Neuronal stem cell (in vitro differentiated cells): Measurements from ENCODE around the gene RASL11B.

Experiments
- DNase-seq: peaks from one replicate; pipeline ENCODE4 v3.0.0-alpha.2; 2013; ENCODE audit warnings: low spot score
- H2AFZ ChIP-seq: one replicate; pipeline ENCODE4 v1.6.1; 2013; ENCODE audit warnings: mild to moderate bottlenecking, low read length, inconsistent platforms
- H2AK5ac ChIP-seq: 2 replicates; pipeline ENCODE4 v1.6.1; 2013; ENCODE audit warnings: low read depth, mild to moderate bottlenecking, inconsistent platforms, low read length, moderate library complexity, mixed read lengths
- H2BK120ac ChIP-seq: 2 replicates; pipeline ENCODE4 v1.6.1; 2013; ENCODE audit warnings: low read depth, mild to moderate bottlenecking, inconsistent platforms, low read length, moderate library complexity, mixed read lengths
- H2BK12ac ChIP-seq: one replicate; pipeline ENCODE4 v1.6.1; 2013; ENCODE audit warnings: low read length, inconsistent platforms
- H2BK15ac ChIP-seq: 2 replicates; pipeline ENCODE4 v1.6.1; 2013; ENCODE audit warnings: mild to moderate bottlenecking, low read length, inconsistent platforms, mixed read lengths
- H2BK5ac ChIP-seq: one replicate; pipeline ENCODE4 v1.6.1; 2013; ENCODE audit warnings: inconsistent platforms, mild to moderate bottlenecking, low read length, moderate library complexity
- H3K14ac ChIP-seq: one replicate; pipeline ENCODE4 v1.6.1; 2013; ENCODE audit warnings: low read length, inconsistent platforms
- H3K18ac ChIP-seq: 2 replicates; pipeline ENCODE4 v1.6.1; 2013; ENCODE audit warnings: low read length, inconsistent platforms
- H3K23ac ChIP-seq: 2 replicates; pipeline ENCODE4 v1.6.1; 2013; ENCODE audit warnings: low read depth, mild to moderate bottlenecking, mixed read lengths, low read length, inconsistent platforms; ENCODE audit not compliant: poor library complexity
- H3K27ac ChIP-seq: replicated peaks from 3 replicates; pipeline ENCODE4 v1.5.1; 2013; ENCODE audit warnings: low read length, inconsistent platforms
- H3K27me3 ChIP-seq, 3 experiments: 2 replicates each; pipeline ENCODE4 v1.6.1; 2013; ENCODE audit warnings: low read length in 3 of 3, mild to moderate bottlenecking in 2 of 3, inconsistent platforms in 1 of 3, low read depth in 1 of 3, mixed read lengths in 1 of 3, moderate library complexity in 1 of 3; ENCODE audit not compliant: control insufficient read depth in 3 of 3, insufficient read depth in 3 of 3
- H3K36me3 ChIP-seq, 2 donors: replicated peaks in 1 of 2; 2 replicates each; pipeline ENCODE4 v1.6.1; 2013; ENCODE audit warnings: low read length in 2 of 2; ENCODE audit not compliant: control insufficient read depth in 2 of 2, insufficient read depth in 2 of 2
- H3K4ac ChIP-seq: 2 replicates; pipeline ENCODE4 v1.6.1; 2013; ENCODE audit warnings: inconsistent platforms, mild to moderate bottlenecking, low read length, moderate library complexity
- H3K4me1 ChIP-seq, 2 donors: 1 replicate in 1 of 2; 2 replicates in 1 of 2; pipeline ENCODE4 v1.6.1; 2013; ENCODE audit warnings: low read length in 2 of 2, low read depth in 1 of 2; ENCODE audit not compliant: control insufficient read depth in 2 of 2, insufficient read depth in 1 of 2
- H3K4me2 ChIP-seq: one replicate; pipeline ENCODE4 v1.6.1; 2013; ENCODE audit warnings: mild to moderate bottlenecking, low read length, inconsistent platforms; ENCODE audit not compliant: insufficient read depth, poor library complexity, severe bottlenecking
- H3K4me3 ChIP-seq, 2 donors: 2 replicates each; pipeline ENCODE4 v1.5.1; 2013; ENCODE audit warnings: low read length in 2 of 2, mild to moderate bottlenecking in 2 of 2, inconsistent platforms in 1 of 2, moderate library complexity in 1 of 2
- H3K79me1 ChIP-seq: one replicate; pipeline ENCODE4 v1.6.1; 2013; ENCODE audit warnings: low read depth, mild to moderate bottlenecking, inconsistent platforms, low read length, moderate library complexity
- H3K9ac ChIP-seq: one replicate; pipeline ENCODE4 v1.6.1; 2013; ENCODE audit warnings: mild to moderate bottlenecking, low read depth, low read length, inconsistent platforms; ENCODE audit not compliant: poor library complexity
- H3K9me3 ChIP-seq, 2 donors: replicated peaks in 1 of 2; 2 replicates each; pipeline versions ENCODE3 to v1.6.1; 2013; ENCODE audit warnings: low read length in 2 of 2, mild to moderate bottlenecking in 2 of 2, inconsistent platforms in 1 of 2, low read depth in 1 of 2, mixed read lengths in 1 of 2, moderate library complexity in 1 of 2; ENCODE audit not compliant: control insufficient read depth in 2 of 2, insufficient read depth in 1 of 2
- H4K8ac ChIP-seq: one replicate; pipeline ENCODE4 v1.6.1; 2013; ENCODE audit warnings: low read depth, mild to moderate bottlenecking, inconsistent platforms, low read length, moderate library complexity
- H4K91ac ChIP-seq: one replicate; pipeline ENCODE4 v1.6.1; 2013; ENCODE audit warnings: low read length, low read depth, mild to moderate bottlenecking, inconsistent platforms; ENCODE audit not compliant: poor library complexity
- WGBS, 2 donors: extraction: QIAGEN DNeasy Blood & Tissue Kit; methylation state at CpG; one replicate each; pipeline ENCODE4 v1.1.7; 2013; ENCODE audit warnings: missing lambda C conversion rate in 2 of 2, mixed read lengths in 1 of 2; ENCODE audit not compliant: insufficient read length in 2 of 2, insufficient replicate concordance in 1 of 2; ENCODE audit errors: extremely low coverage in 2 of 2; 5-methylcytosine and 5-hydroxymethylcytosine counted together

Gene RASL11B

DNA sequence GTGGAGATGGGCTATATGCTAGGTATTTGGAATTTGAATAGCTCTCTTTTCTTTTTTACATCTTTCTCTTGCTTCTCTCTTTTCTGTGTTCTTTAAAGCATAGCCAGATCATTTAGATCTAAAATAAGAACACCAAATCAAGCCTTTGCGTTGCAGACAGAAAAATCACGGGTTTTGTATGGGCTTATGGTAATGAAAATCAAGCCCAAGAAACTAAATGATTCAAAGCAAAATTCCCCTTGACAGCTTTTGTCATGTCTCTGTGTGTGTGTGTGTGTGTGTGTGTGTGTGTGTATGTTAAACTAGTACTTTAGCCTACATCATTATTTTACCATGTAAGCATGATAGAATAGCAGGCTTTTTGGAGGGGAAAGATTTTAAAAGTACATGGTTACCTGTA lies 1.8 kb upstream of the RASL11B start:
- Histone ChIP-seq H3K27me3 (peaks cover 0 to 5% (median 0%) of the 10 kb centered on the region in 3 experiments), H3K36me3 (peaks cover 5 to 19% of the 10 kb centered on the region in 2 donors), H2BK15ac (no peak overlapping the region), H2BK120ac (no peak overlapping the region), H4K91ac (no peak overlapping the region), H3K23ac (no peak overlapping the region), H3K4me3 (no peak overlapping the region), H2BK12ac (no peak overlapping the region), H3K9me3 (peaks cover 2 to 16% of the 10 kb centered on the region in 2 donors), H3K4me2 (no peak overlapping the region), H2BK5ac (no peak overlapping the region), H3K18ac (no peak overlapping the region), H3K4me1 (peaks cover 13 to 20% of the 10 kb centered on the region in 2 donors), H3K79me1 (peaks cover 4% of the 10 kb centered on the region), H3K4ac (no peak overlapping the region), H3K9ac (no peak overlapping the region), H2AK5ac (no peak overlapping the region), H2AFZ (no peak overlapping the region), H3K14ac (no peak overlapping the region), H4K8ac (no peak overlapping the region), H3K27ac (no peak overlapping the region)
- WGBS, 2 donors: no CpG with 5 or more reads among the region's 2 CpGs
- DNase-seq: no peak

- Histone ChIP-seq H3K18ac (peak overlapping the region; percentile 97), H3K14ac (no peak overlapping the region), H3K9me3 (peaks cover 2 to 16% of the 10 kb centered on the region in 2 donors), H3K27me3 (peaks cover 0 to 5% (median 0%) of the 10 kb centered on the region in 3 experiments), H2BK12ac (no peak overlapping the region), H2BK15ac (no peak overlapping the region), H3K9ac (peak overlapping the region; percentile 94), H2AK5ac (peak overlapping the region; percentile 40), H3K4me3 (peak overlapping the region; percentile 76 to 92), H4K91ac (no peak overlapping the region), H3K4me2 (peak overlapping the region; percentile 100), H3K27ac (no peak overlapping the region), H2AFZ (peak overlapping the region; percentile 98), H3K23ac (no peak overlapping the region), H3K4ac (no peak overlapping the region), H3K36me3 (peaks cover 12 to 28% of the 10 kb centered on the region in 2 donors), H3K79me1 (peaks cover 4% of the 10 kb centered on the region), H3K4me1 (peaks cover 12 to 14% of the 10 kb centered on the region in 2 donors), H4K8ac (no peak overlapping the region), H2BK5ac (no peak overlapping the region), H2BK120ac (no peak overlapping the region)
- DNase-seq: no peak
- no CpG with 5 or more reads among the region's 26 CpGs for WGBS, 2 donors
These were observed 820 bp upstream of the RASL11B start for GRCh38 chr4:52861171-52861823.

- Histone ChIP-seq H4K8ac (peak overlapping the region; percentile 76), H3K14ac (peak overlapping the region; percentile 99), H3K4me1 (peaks cover 13 to 14% of the 10 kb centered on the region in 2 donors), H3K4me3 (peak overlapping the region; percentile 76 to 94), H2BK12ac (peak overlapping the region; percentile 98), H2AFZ (peak overlapping the region; percentile 98), H3K36me3 (peaks cover 13 to 41% of the 10 kb centered on the region in 2 donors), H3K27me3 (peaks cover 0 to 5% (median 0%) of the 10 kb centered on the region in 3 experiments), H3K23ac (peak overlapping the region; percentile 87), H2BK120ac (no peak overlapping the region), H2BK5ac (peak overlapping the region; percentile 69), H3K9me3 (peaks cover 2 to 13% of the 10 kb centered on the region in 2 donors), H2BK15ac (peak overlapping the region; percentile 62), H3K27ac (no peak overlapping the region), H3K18ac (peak overlapping the region; percentile 96), H3K4me2 (peak overlapping the region; percentile 100), H3K4ac (peak overlapping the region; percentile 60), H3K79me1 (peaks cover 4% of the 10 kb centered on the region), H4K91ac (no peak overlapping the region), H2AK5ac (peak overlapping the region; percentile 81), H3K9ac (peak overlapping the region; percentile 94)
- DNase-seq: no peak
- no CpG with 5 or more reads among the region's 23 CpGs for WGBS, 2 donors
These were observed 583 bp downstream of the RASL11B start for GRCh38 chr4:52862639-52863161.

- peak overlapping the region; percentile 76 to 94 for H3K4me3 ChIP-seq
- H2BK12ac ChIP-seq: no peak overlapping the region
- WGBS, 2 donors: no CpG with 5 or more reads among the region's 6 CpGs
- no peak overlapping the region for H2BK5ac ChIP-seq
- no peak overlapping the region for H3K18ac ChIP-seq
- no peak for DNase-seq
- H4K91ac ChIP-seq: no peak overlapping the region
- no peak overlapping the region for H4K8ac ChIP-seq
- no peak overlapping the region for H3K23ac ChIP-seq
- peaks cover 0 to 5% (median 0%) of the 10 kb centered on the region in 3 experiments for H3K27me3 ChIP-seq
- H3K9me3 ChIP-seq: peaks cover under 1 to 8% of the 10 kb centered on the region in 2 donors
- H3K79me1 ChIP-seq: peaks cover 4% of the 10 kb centered on the region
- no peak overlapping the region for H2AFZ ChIP-seq
- no peak overlapping the region for H3K4ac ChIP-seq
- H3K27ac ChIP-seq: no peak overlapping the region
- peaks cover 13 to 41% of the 10 kb centered on the region in 2 donors for H3K36me3 ChIP-seq
- H3K9ac ChIP-seq: no peak overlapping the region
- no peak overlapping the region for H2AK5ac ChIP-seq
- no peak overlapping the region for H3K14ac ChIP-seq
- H2BK15ac ChIP-seq: no peak overlapping the region
- no peak overlapping the region for H2BK120ac ChIP-seq
- peak overlapping the region; percentile 100 for H3K4me2 ChIP-seq
- peaks cover 14 to 16% of the 10 kb centered on the region in 2 donors for H3K4me1 ChIP-seq
These were observed 1.2 kb downstream of the RASL11B start for GRCh38 chr4:52863324-52863723.
